Measurements from ENCODE around the gene CCSER1.

DNA sequence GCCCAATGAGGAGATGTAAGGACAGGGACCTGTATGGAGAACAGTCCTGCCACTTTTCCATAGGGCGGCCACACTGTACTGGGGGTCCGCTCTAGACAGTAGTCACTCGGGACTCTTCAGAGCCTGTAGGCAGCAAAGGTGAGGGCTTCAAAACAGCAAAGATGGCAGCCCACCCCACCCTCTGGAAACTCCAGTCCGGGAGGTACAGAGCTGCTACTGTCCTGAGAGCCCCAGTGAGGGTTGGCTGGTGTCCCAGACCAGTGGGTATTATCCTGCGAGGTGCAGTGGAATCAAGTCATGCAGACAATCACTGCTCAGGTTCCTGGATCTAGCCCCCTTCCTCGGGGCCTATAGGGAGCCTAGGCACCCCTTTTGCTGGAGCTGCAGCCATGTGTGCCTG is 1392.0 kb downstream of the CCSER1 start:
- TF ChIP-seq, protein P1, sequence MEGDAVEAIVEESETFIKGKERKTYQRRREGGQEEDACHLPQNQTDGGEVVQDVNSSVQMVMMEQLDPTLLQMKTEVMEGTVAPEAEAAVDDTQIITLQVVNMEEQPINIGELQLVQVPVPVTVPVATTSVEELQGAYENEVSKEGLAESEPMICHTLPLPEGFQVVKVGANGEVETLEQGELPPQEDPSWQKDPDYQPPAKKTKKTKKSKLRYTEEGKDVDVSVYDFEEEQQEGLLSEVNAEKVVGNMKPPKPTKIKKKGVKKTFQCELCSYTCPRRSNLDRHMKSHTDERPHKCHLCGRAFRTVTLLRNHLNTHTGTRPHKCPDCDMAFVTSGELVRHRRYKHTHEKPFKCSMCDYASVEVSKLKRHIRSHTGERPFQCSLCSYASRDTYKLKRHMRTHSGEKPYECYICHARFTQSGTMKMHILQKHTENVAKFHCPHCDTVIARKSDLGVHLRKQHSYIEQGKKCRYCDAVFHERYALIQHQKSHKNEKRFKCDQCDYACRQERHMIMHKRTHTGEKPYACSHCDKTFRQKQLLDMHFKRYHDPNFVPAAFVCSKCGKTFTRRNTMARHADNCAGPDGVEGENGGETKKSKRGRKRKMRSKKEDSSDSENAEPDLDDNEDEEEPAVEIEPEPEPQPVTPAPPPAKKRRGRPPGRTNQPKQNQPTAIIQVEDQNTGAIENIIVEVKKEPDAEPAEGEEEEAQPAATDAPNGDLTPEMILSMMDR (conservative IDR thresholded peaks at IDR 0.05; ENCODE audit: low read length), result no peak
- TF ChIP-seq EZH2phosphoT487 (IDR thresholded peaks at IDR 0.05; ENCODE audit: borderline replicate concordance, low read depth, low read length), result no peak
